Measurements from ENCODE around the gene ZDHHC1. TPM values are rescaled to one million over a fixed set of nuclear protein-coding genes. Genes with fewer than 3 reads are reported as not detected.
"Not testable (repeated sequence)": the region's sequence is repeated elsewhere in the genome, so short reads cannot be mapped to it uniquely, and the experiment has no call there.

ZDHHC1 gene
- total RNA-seq, 1 donor from 2014 or later = 2.9 TPM

GRCh38 chr16:67387479-67388079 is 28.7 kb downstream of the ZDHHC1 start:
- no peak for TF ChIP-seq CTCF (IDR thresholded peaks at IDR 0.05; ENCODE audit: borderline replicate concordance)
- DNase-seq = no peak
- Histone ChIP-seq H3K27ac (replicated peaks) (no peak overlapping the region), H3K4me1 (peaks cover 17% of the 10 kb centered on the region), H3K4me3 (no peak overlapping the region), H3K27me3 (ENCODE audit: low read depth) (no peaks in the 10 kb centered on the region), H3K9me3 (replicated peaks) (no peaks in the 10 kb centered on the region), H3K36me3 (no peaks in the 10 kb centered on the region)
- intact Hi-C loops (cut with micrococcal nuclease) = no loop called here

GRCh38 chr16:67386861-67387455 is 29.3 kb downstream of the ZDHHC1 start:
- no peaks in the 10 kb centered on the region for H3K27me3 ChIP-seq (ENCODE audit: low read depth)
- no peaks in the 10 kb centered on the region for H3K36me3 ChIP-seq
- peaks cover 10% of the 10 kb centered on the region for H3K4me1 ChIP-seq
- no peaks in the 10 kb centered on the region for H3K9me3 ChIP-seq (replicated peaks)
- TF ChIP-seq CTCF (IDR thresholded peaks at IDR 0.05; ENCODE audit: borderline replicate concordance) = no peak
- no peak for DNase-seq
- H3K27ac ChIP-seq (replicated peaks) = no peak overlapping the region
- no peak overlapping the region for H3K4me3 ChIP-seq
- intact Hi-C loops (cut with micrococcal nuclease) = no loop called here

GRCh38 chr16:67384778-67385510 is 31.3 kb downstream of the ZDHHC1 start:
- no peak for DNase-seq

GRCh38 chr16:67383284-67383683 is 33.0 kb downstream of the ZDHHC1 start:
- H3K27me3 ChIP-seq (ENCODE audit: low read depth) = peaks cover 12% of the 10 kb centered on the region
- H3K9me3 ChIP-seq (replicated peaks) = no peaks in the 10 kb centered on the region
- intact Hi-C loops (cut with micrococcal nuclease) = no loop called here
- no peak overlapping the region for H3K4me3 ChIP-seq
- TF ChIP-seq CTCF (IDR thresholded peaks at IDR 0.05; ENCODE audit: borderline replicate concordance) = no peak
- H3K36me3 ChIP-seq = no peaks in the 10 kb centered on the region
- H3K27ac ChIP-seq (replicated peaks) = peak overlapping the region; percentile 14
- no peaks in the 10 kb centered on the region for H3K4me1 ChIP-seq
- no peak for DNase-seq

More at GRCh38 chr16:67384778-67385510, 31.3 kb downstream of the ZDHHC1 start:
- intact Hi-C loops (cut with micrococcal nuclease) = no loop called here
- TF ChIP-seq CTCF (IDR thresholded peaks at IDR 0.05; ENCODE audit: borderline replicate concordance) = no peak
- Histone ChIP-seq H3K36me3 (no peaks in the 10 kb centered on the region), H3K4me1 (no peaks in the 10 kb centered on the region), H3K9me3 (replicated peaks) (no peaks in the 10 kb centered on the region), H3K4me3 (no peak overlapping the region), H3K27me3 (ENCODE audit: low read depth) (peaks cover 12% of the 10 kb centered on the region), H3K27ac (replicated peaks) (no peak overlapping the region)

GRCh38 chr16:67378642-67379041 is 37.6 kb downstream of the ZDHHC1 start:
- TF ChIP-seq CTCF (IDR thresholded peaks at IDR 0.05; ENCODE audit: borderline replicate concordance) = no peak
- peaks cover 18% of the 10 kb centered on the region for H3K27me3 ChIP-seq (ENCODE audit: low read depth)
- intact Hi-C loops (cut with micrococcal nuclease) = no loop called here
- no peak overlapping the region for H3K4me3 ChIP-seq
- DNase-seq = no peak
- no peaks in the 10 kb centered on the region for H3K9me3 ChIP-seq (replicated peaks)
- H3K36me3 ChIP-seq = no peaks in the 10 kb centered on the region
- no peaks in the 10 kb centered on the region for H3K4me1 ChIP-seq
- no peak overlapping the region for H3K27ac ChIP-seq (replicated peaks)

- DNase-seq; H3K27ac ChIP-seq (replicated peaks); H3K36me3 ChIP-seq; H3K9me3 ChIP-seq (replicated peaks); H3K4me3 ChIP-seq; H3K4me1 ChIP-seq; intact Hi-C loops (cut with micrococcal nuclease): not testable (repeated sequence)
- H3K27me3 ChIP-seq (ENCODE audit: low read depth) = peaks cover 20% of the 10 kb centered on the region
Measured at GRCh38 chr16:67376012-67376411, 40.3 kb downstream of the ZDHHC1 start.
